ENCODE measurements around the gene ZBTB16.

GRCh38 chr11:114196997-114197703 lies 137.6 kb downstream of the ZBTB16 start:
- TF ChIP-seq ATF4 (CRISPR knock-in tag; IDR thresholded peaks at IDR 0.05) (no peak), ZNF274 (CRISPR knock-in tag; IDR thresholded peaks at IDR 0.05) (no peak), TOE1 (CRISPR knock-in tag; IDR thresholded peaks at IDR 0.05) (no peak)

Measured in HepG2 (cell line).